Activated CD4-positive, alpha-beta T cell treated with anti-CD3 and anti-CD28 coated beads, Interleukin-2, amount 50 U/mL, for 24 hours (primary cell): ENCODE data around the gene SEL1L2.
"Not testable (repeated sequence)": the region's sequence is repeated elsewhere in the genome, so short reads cannot be mapped to it uniquely, and the experiment has no call there.

Experiments used
- DNase-seq, 2 donors: peaks; one replicate each; pipeline ENCODE4 v3.0.0-alpha.2; 2020; ENCODE audit warnings: low read depth in 1 of 2, low spot score in 1 of 2

SEL1L2 gene

GRCh38 chr20:13990465-13990864, at the start of gene SEL1L2:
SEL1L2 (minus strand) TSS chr20:13990614; CDS start chr20:13990534, 80 bp downstream.
- no peak for DNase-seq

GRCh38 chr20:14036567-14036966, 46.2 kb upstream of the SEL1L2 start:
- no peak for DNase-seq

- no peak for DNase-seq
Measured at GRCh38 chr20:14033310-14033709, 42.9 kb upstream of the SEL1L2 start.

- DNase-seq: no peak
Measured at GRCh38 chr20:14030991-14031390, 40.6 kb upstream of the SEL1L2 start.

GRCh38 chr20:14012671-14013070, 22.3 kb upstream of the SEL1L2 start:
- no peak for DNase-seq

GRCh38 chr20:14009208-14009607, 18.8 kb upstream of the SEL1L2 start:
- DNase-seq: no peak

- no peak for DNase-seq
Measured at GRCh38 chr20:14005996-14006395, 15.6 kb upstream of the SEL1L2 start.

GRCh38 chr20:14000917-14001316, 10.5 kb upstream of the SEL1L2 start:
- no peak for DNase-seq

- DNase-seq: no peak
Measured at GRCh38 chr20:13996265-13996664, 5.9 kb upstream of the SEL1L2 start.

GRCh38 chr20:13995841-13996240, 5.4 kb upstream of the SEL1L2 start:
- no peak for DNase-seq

- DNase-seq: peak in 1 of 2 donors; percentile 10
Measured at GRCh38 chr20:13995086-13995665, 4.8 kb upstream of the SEL1L2 start, which contains the start of gene MACROD2. MACROD2 (plus strand) TSS chr20:13995516.

GRCh38 chr20:13991955-13992354, 1.5 kb upstream of the SEL1L2 start:
- DNase-seq: not testable (repeated sequence)

GRCh38 chr20:13991311-13991710, 897 bp upstream of the SEL1L2 start:
- no peak for DNase-seq

- DNase-seq: no peak
Measured at GRCh38 chr20:13984211-13984610, 6.2 kb downstream of the SEL1L2 start.

- DNase-seq: no peak
Measured at GRCh38 chr20:13960525-13960924, 29.9 kb downstream of the SEL1L2 start.

GRCh38 chr20:13960119-13960518, 30.3 kb downstream of the SEL1L2 start:
- DNase-seq: no peak

GRCh38 chr20:13953227-13953626, 37.2 kb downstream of the SEL1L2 start:
- no peak for DNase-seq

GRCh38 chr20:13947719-13948118, 42.7 kb downstream of the SEL1L2 start:
- DNase-seq: no peak

GRCh38 chr20:13941031-13941430, 49.4 kb downstream of the SEL1L2 start:
- DNase-seq: no peak

- DNase-seq: no peak
Measured at GRCh38 chr20:13936781-13937576, 53.4 kb downstream of the SEL1L2 start.

GRCh38 chr20:13934992-13935894, 55.2 kb downstream of the SEL1L2 start:
- no peak for DNase-seq

GRCh38 chr20:13930281-13930680, 60.1 kb downstream of the SEL1L2 start:
- DNase-seq: no peak
